GM12864 (cell line): ENCODE data around the gene LMF2.

Source experiments
- DNase-seq: peaks from one replicate; pipeline ENCODE4 v3.0.0-alpha.2; 2011; ENCODE audit warnings: low read depth
- H3K4me3 ChIP-seq: 2 replicates; pipeline ENCODE4 v1.5.1; 2011; ENCODE audit warnings: mild to moderate bottlenecking, low read depth, low read length, control low read depth
- CTCF ChIP-seq: IDR thresholded peaks from 2 replicates; pipeline ENCODE4 v1.5.1; 2011; ENCODE audit warnings: low read depth, mild to moderate bottlenecking, moderate library complexity, low read length, control low read depth, inconsistent platforms; ENCODE audit errors: missing control alignments

Gene LMF2

GRCh38 chr22:50482107-50483074, 25.1 kb downstream of the LMF2 start:
- DNase-seq = no peak
- peak overlapping the region; percentile 59 for H3K4me3 ChIP-seq
- no peak for TF ChIP-seq CTCF

- no peak for DNase-seq
- TF ChIP-seq CTCF = no peak
- H3K4me3 ChIP-seq = peak within 1 kb of the TSS; percentile 59
These were observed 25.9 kb downstream of the LMF2 start, which contains the start of gene ADM2 for GRCh38 chr22:50481440-50482106. ADM2 (plus strand) TSS chr22:50481543; CDS start chr22:50481848, 305 bp downstream.

GRCh38 chr22:50481045-50481439, 26.5 kb downstream of the LMF2 start:
- no peak for TF ChIP-seq CTCF
- DNase-seq = no peak
- H3K4me3 ChIP-seq = peak overlapping the region; percentile 59

- no peak for DNase-seq
- no peak overlapping the region for H3K4me3 ChIP-seq
- TF ChIP-seq CTCF = no peak
These were observed 27.8 kb downstream of the LMF2 start for GRCh38 chr22:50479721-50480120.

GRCh38 chr22:50477923-50478322, 29.6 kb downstream of the LMF2 start:
- no peak overlapping the region for H3K4me3 ChIP-seq
- no peak for DNase-seq
- TF ChIP-seq CTCF = no peak

- no peak for DNase-seq
- TF ChIP-seq CTCF = no peak
- H3K4me3 ChIP-seq = no peak overlapping the region
These were observed 30.6 kb downstream of the LMF2 start for GRCh38 chr22:50476868-50477267.

- no peak overlapping the region; the same call in 1 of the 2 replicates for H3K4me3 ChIP-seq
- TF ChIP-seq CTCF = no peak
- DNase-seq = no peak
These were observed 31.9 kb downstream of the LMF2 start for GRCh38 chr22:50475652-50476002.
